MCF 10A (cell line): Measurements from ENCODE around the gene MIA. TPM values are rescaled to one million over a fixed set of nuclear protein-coding genes. Genes with fewer than 3 reads are reported as not detected.
"Not testable (repeated sequence)": the region's sequence is repeated elsewhere in the genome, so short reads cannot be mapped to it uniquely, and the experiment has no call there.

Source experiments
- BruUV-seq: library from RNA; stranded (reverse); fragments of 400-500 nt; replicated peaks from 2 replicates; lab custom pipeline; 2021; lab: Mats Ljungman, UMichigan
- CTCF ChIA-PET: fragments of 300-600 bp; sonication (Branson Sonifier 250); formaldehyde crosslinking; extraction: SDS; loops from one replicate; lab custom pipeline; 2021; ENCODE audit warnings: antibody characterized with exemption, inconsistent platforms; lab: Yijun Ruan, JAX
- POLR2A ChIA-PET: fragments of 300-600, 350-650 bp; sonication (Branson Sonifier 250); formaldehyde crosslinking; extraction: SDS; loops from one replicate; lab custom pipeline; 2020; ENCODE audit warnings: antibody characterized with exemption, inconsistent platforms; lab: Yijun Ruan, JAX
- DNase-seq: peaks from one replicate; pipeline ENCODE4 v3.0.0-alpha.2; 2018; ENCODE audit not compliant: unreplicated experiment
- H3K27ac Mint-ChIP-seq: one replicate; pipeline ENCODE4 v1.8.0; 2022; ENCODE audit warnings: mild to moderate bottlenecking, low read depth, mixed read lengths; ENCODE audit not compliant: unreplicated experiment
- H3K27me3 Mint-ChIP-seq: one replicate; pipeline ENCODE4 v1.8.0; 2022; ENCODE audit warnings: mixed read lengths; ENCODE audit not compliant: insufficient read depth, unreplicated experiment
- H3K36me3 Mint-ChIP-seq: one replicate; pipeline ENCODE4 v1.8.0; 2022; ENCODE audit warnings: mild to moderate bottlenecking, moderate library complexity, mixed read lengths; ENCODE audit not compliant: insufficient read depth, unreplicated experiment
- H3K4me1 Mint-ChIP-seq: one replicate; pipeline ENCODE4 v1.8.0; 2022; ENCODE audit warnings: mixed read lengths; ENCODE audit not compliant: insufficient read depth, unreplicated experiment
- H3K4me3 Mint-ChIP-seq: one replicate; pipeline ENCODE4 v1.8.0; 2022; ENCODE audit warnings: mild to moderate bottlenecking, moderate library complexity, mixed read lengths; ENCODE audit not compliant: unreplicated experiment
- H3K9me3 Mint-ChIP-seq: one replicate; pipeline ENCODE4 v1.8.0; 2022; ENCODE audit warnings: mixed read lengths; ENCODE audit not compliant: unreplicated experiment
- intact Hi-C: fragments of 100-400 bp; cut with micrococcal nuclease; formaldehyde crosslinking; loops from 2 replicates; pipeline ENCODE4 v1.14.1; 2022
- total RNA-seq: library from RNA; stranded (reverse); gene quantifications from 2 replicates; pipeline ENCODE4 v1.2.3, GENCODE V29; 2022

The MIA gene
- total RNA-seq, 1 experiment from 2014 or later: 0.70 TPM

DNA sequence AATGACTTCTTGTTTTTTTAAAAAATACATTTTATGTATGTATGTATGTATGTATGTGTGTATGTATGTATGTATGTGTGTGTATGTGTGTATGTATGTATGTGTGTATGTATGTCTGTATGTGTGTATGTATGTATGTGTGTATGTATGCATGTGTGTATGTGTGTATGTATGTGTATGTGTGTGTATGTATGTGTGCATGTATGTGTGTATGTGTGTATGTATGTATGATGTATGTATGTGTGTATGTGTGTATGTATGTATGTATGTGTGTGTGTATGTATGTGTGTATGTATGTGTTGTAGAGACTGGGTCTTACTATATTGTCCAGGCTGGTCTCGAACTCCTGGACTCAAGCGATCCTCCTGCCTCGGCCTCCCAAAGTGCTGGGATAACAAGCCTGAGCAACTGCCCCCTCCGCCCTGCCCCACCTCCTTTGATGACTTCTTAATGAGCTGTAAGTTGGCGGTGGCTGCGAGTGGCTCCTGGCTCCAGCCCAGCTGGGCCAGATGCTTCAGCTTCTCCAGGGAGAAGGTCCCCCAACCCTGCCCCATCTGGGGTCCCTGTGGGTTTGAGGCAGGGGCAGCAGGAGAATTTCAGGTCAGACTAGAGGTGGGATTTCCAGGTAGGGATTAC, 50.3 kb downstream of the MIA start:
- POLR2A ChIA-PET, H3K9me3 Mint-ChIP-seq, intact Hi-C loops, H3K27me3 Mint-ChIP-seq, CTCF ChIA-PET, H3K27ac Mint-ChIP-seq, DNase-seq, H3K4me1 Mint-ChIP-seq, H3K4me3 Mint-ChIP-seq, BruUV-seq: not testable (repeated sequence)
- peaks cover 17% of the 10 kb centered on the region for H3K36me3 Mint-ChIP-seq

DNA sequence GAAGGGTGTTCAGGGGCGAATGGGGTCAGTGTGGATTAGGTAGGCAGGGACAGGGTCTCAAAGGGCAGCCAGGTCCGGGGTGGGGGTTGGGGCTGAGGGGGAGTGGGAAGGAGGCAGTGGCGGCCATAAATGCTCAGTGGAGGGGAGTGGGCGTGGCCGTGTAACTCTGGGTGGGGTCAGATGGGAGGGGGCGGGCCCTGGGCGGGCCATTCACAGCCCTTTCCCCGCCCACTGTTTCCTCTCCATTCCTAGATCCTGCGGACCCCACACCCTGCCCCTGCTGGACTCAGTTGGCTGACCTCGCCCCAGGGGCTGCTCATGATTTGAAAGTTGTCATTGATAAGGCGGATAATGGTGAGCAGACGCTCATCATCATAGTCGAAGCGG, 51.0 kb downstream of the MIA start:
- DNase-seq, H3K4me3 Mint-ChIP-seq, H3K27ac Mint-ChIP-seq, BruUV-seq, POLR2A ChIA-PET, intact Hi-C loops, H3K4me1 Mint-ChIP-seq, H3K27me3 Mint-ChIP-seq, H3K9me3 Mint-ChIP-seq: not testable (repeated sequence)
- peaks cover 17% of the 10 kb centered on the region for H3K36me3 Mint-ChIP-seq
- CTCF ChIA-PET: interaction anchor here (0.6 kb wide), 1 partner anchor 66 kb away, joined by 3 read pairs; no protein-coding TSS in a partner anchor

DNA sequence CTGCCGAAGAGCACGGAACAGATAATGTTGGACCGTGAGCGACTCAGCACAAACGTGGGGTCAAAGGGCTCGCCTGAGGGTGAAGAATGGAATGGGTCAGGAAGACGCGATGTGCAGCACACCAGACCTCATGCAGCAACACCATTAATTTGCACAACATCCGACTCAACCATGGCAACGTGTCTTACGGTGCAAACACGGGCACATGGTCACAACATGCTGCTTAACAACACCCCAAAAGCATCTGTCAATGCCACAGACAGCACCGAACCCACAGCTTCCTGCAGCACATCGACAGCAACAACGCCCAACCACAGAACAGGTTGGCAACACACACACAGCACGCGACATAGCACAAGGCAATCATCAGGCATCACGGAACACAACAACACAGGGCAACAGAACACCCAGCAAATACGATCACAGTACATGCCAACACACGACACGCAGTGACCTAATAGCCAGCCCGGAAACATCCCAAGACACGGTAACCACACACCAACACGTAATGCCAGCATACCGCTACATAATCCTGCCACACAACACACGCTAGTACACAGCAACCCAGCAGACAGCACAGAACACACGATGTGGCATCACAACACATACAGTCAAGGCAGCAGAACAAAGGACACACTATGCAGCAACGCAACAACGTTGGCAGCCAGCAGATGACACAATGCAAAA, 51.5 kb downstream of the MIA start:
- CTCF ChIA-PET: interaction anchor here (0.6 to 1.1 kb wide), 3 partner anchors 8 to 165 kb away, joined by 3 read pairs; no protein-coding TSS in a partner anchor
- H3K4me1 Mint-ChIP-seq, H3K9me3 Mint-ChIP-seq, BruUV-seq, DNase-seq, POLR2A ChIA-PET, intact Hi-C loops, H3K27ac Mint-ChIP-seq, H3K4me3 Mint-ChIP-seq, H3K27me3 Mint-ChIP-seq: not testable (repeated sequence)
- H3K36me3 Mint-ChIP-seq: peaks cover 17% of the 10 kb centered on the region

Other genes with a start within 250 kb of the MIA start
- 41.5 and 44.0 TPM in 2 replicates for gene SHKBP1, start 198.6 kb upstream of the MIA start, total RNA-seq
- 76.4 and 103 TPM in 2 replicates for gene LTBP4, start 174.2 kb upstream of the MIA start, total RNA-seq
- 18.4 and 21.1 TPM in 2 replicates for gene NUMBL, start 84.9 kb upstream of the MIA start, total RNA-seq
- 41.7 and 46.7 TPM in 2 replicates for gene COQ8B, start 58.6 kb upstream of the MIA start, total RNA-seq
- 27.1 and 33.2 TPM in 2 replicates for gene ITPKC, start 58.4 kb upstream of the MIA start, total RNA-seq
- gene ACTMAP, start 25.0 kb upstream of the MIA start, total RNA-seq: 19.3 and 21.2 TPM in 2 replicates
- gene SNRPA, start 24.3 kb upstream of the MIA start, total RNA-seq: 108 and 160 TPM in 2 replicates
- 10.1 and 13.2 TPM in 2 replicates for gene RAB4B, start 2.7 kb downstream of the MIA start, total RNA-seq
- gene EGLN2, start 23.7 kb downstream of the MIA start, total RNA-seq: 55.6 and 62.7 TPM in 2 replicates
- not detected in 2 replicates for gene CYP2A6, start 74.9 kb downstream of the MIA start, total RNA-seq
- gene CYP2A7, start 106.7 kb downstream of the MIA start, total RNA-seq: not detected in 2 replicates
- not detected in 2 replicates for gene CYP2B6, start 215.8 kb downstream of the MIA start, total RNA-seq